IMR-90 (cell line): ENCODE results near the gene MOV10L1. TPM values are rescaled to one million over a fixed set of nuclear protein-coding genes. Genes with fewer than 3 reads are reported as not detected.

Source experiments
- ATAC-seq: fragments of 200-7000 bp; cut with Tn5 transposase; 2 replicates; pipeline ENCODE4 v1.9.1; 2020; ENCODE audit warnings: low read depth, mild to moderate bottlenecking, moderate library complexity
- BruUV-seq: library from RNA; stranded (reverse); fragments of 400-500 nt; replicated peaks from 2 replicates; lab custom pipeline; 2021; lab: Mats Ljungman, UMichigan
- CTCF ChIA-PET: fragments of 300-600 bp; formaldehyde crosslinking; extraction: SDS; loops from one replicate; lab custom pipeline; 2021; ENCODE audit warnings: antibody characterized with exemption; lab: Yijun Ruan, JAX
- POLR2A ChIA-PET: fragments of 300-600 bp; sonication (Branson Sonifier 250); formaldehyde crosslinking; loops from one replicate; lab custom pipeline; 2022; ENCODE audit warnings: antibody characterized with exemption; ENCODE audit not compliant: unreplicated experiment; lab: Charles Lee
- DNase-seq: peaks from one replicate; pipeline ENCODE4 v3.0.0; 2013
- H2AFZ ChIP-seq: replicated peaks from 2 replicates; pipeline ENCODE3; 2013; ENCODE audit warnings: low read length, mild to moderate bottlenecking; ENCODE audit not compliant: poor library complexity
- H2AK5ac ChIP-seq: 2 replicates; pipeline ENCODE4 v1.6.1; 2013; ENCODE audit warnings: low read depth, low read length, inconsistent platforms
- H2AK9ac ChIP-seq: replicated peaks from 2 replicates; pipeline ENCODE3; 2013; ENCODE audit warnings: mild to moderate bottlenecking, low read depth, low read length, moderate library complexity; ENCODE audit not compliant: poor library complexity
- H2BK120ac ChIP-seq: 2 replicates; pipeline ENCODE4 v1.6.1; 2013; ENCODE audit warnings: low read depth, low read length, inconsistent platforms
- H2BK15ac ChIP-seq: 3 replicates; pipeline ENCODE4 v1.6.1; 2013; ENCODE audit warnings: low read depth, low read length, inconsistent platforms
- H2BK20ac ChIP-seq: 2 replicates; pipeline ENCODE4 v1.6.1; 2013; ENCODE audit warnings: low read depth, mild to moderate bottlenecking, inconsistent platforms, low read length, moderate library complexity
- H2BK5ac ChIP-seq: 2 replicates; pipeline ENCODE4 v1.6.1; 2013; ENCODE audit warnings: mild to moderate bottlenecking, low read depth, low read length, inconsistent platforms; ENCODE audit not compliant: poor library complexity, severe bottlenecking
- H3K14ac ChIP-seq: replicated peaks from 2 replicates; pipeline ENCODE4 v1.6.1; 2013; ENCODE audit warnings: low read depth, low read length, inconsistent platforms
- H3K18ac ChIP-seq: 2 replicates; pipeline ENCODE4 v1.6.1; 2013; ENCODE audit warnings: low read depth, low read length, control low read depth
- H3K23ac ChIP-seq: 2 replicates; pipeline ENCODE4 v1.6.1; 2013; ENCODE audit warnings: low read depth, low read length, inconsistent platforms
- H3K27ac ChIP-seq: 2 replicates; pipeline ENCODE4 v1.5.1; 2013; ENCODE audit warnings: mild to moderate bottlenecking, control low read depth, low read length; ENCODE audit not compliant: insufficient read depth
- H3K27me3 ChIP-seq: 2 replicates; pipeline ENCODE4 v1.6.1; 2013; ENCODE audit warnings: low read length; ENCODE audit not compliant: control insufficient read depth, insufficient read depth
- H3K36me3 ChIP-seq: 2 replicates; pipeline ENCODE4 v1.6.1; 2013; ENCODE audit warnings: low read length, mixed read lengths; ENCODE audit not compliant: control insufficient read depth, insufficient read depth
- H3K4ac ChIP-seq: 2 replicates; pipeline ENCODE4 v1.6.1; 2013; ENCODE audit warnings: low read depth, low read length, inconsistent platforms
- H3K4me1 ChIP-seq: 2 replicates; pipeline ENCODE4 v1.6.1; 2013; ENCODE audit warnings: low read length, mixed read lengths; ENCODE audit not compliant: control insufficient read depth, insufficient read depth
- H3K4me2 ChIP-seq: 2 replicates; pipeline ENCODE4 v1.6.1; 2013; ENCODE audit warnings: low read depth, mild to moderate bottlenecking, control low read depth, low read length, moderate library complexity
- H3K4me3 ChIP-seq: 2 replicates; pipeline ENCODE4 v1.5.1; 2013; ENCODE audit warnings: low read depth, mild to moderate bottlenecking, control low read depth, low read length, moderate library complexity; ENCODE audit not compliant: insufficient read depth
- H3K56ac ChIP-seq: 2 replicates; pipeline ENCODE4 v1.6.1; 2013; ENCODE audit warnings: low read length, inconsistent platforms; ENCODE audit not compliant: insufficient read depth; ENCODE audit errors: extremely low read depth
- H3K79me1 ChIP-seq, 2 experiments: 2 replicates each; pipeline ENCODE4 v1.6.1; 2013; ENCODE audit warnings: low read length in 2 of 2, inconsistent platforms in 1 of 2, low read depth in 1 of 2
- H3K9ac ChIP-seq: 2 replicates; pipeline ENCODE4 v1.6.1; 2013; ENCODE audit warnings: low read depth, low read length, control low read depth
- H3K9me1 ChIP-seq: 2 replicates; pipeline ENCODE4 v1.6.1; 2013; ENCODE audit warnings: low read length, inconsistent platforms; ENCODE audit not compliant: insufficient read depth
- H3K9me3 ChIP-seq: 2 replicates; pipeline ENCODE4 v1.6.1; 2013; ENCODE audit warnings: low read length; ENCODE audit not compliant: control insufficient read depth, insufficient read depth
- H4K20me1 ChIP-seq: 2 replicates; pipeline ENCODE4 v1.6.1; 2013; ENCODE audit warnings: low read length, inconsistent platforms; ENCODE audit not compliant: insufficient read depth
- H4K5ac ChIP-seq: 2 replicates; pipeline ENCODE4 v1.6.1; 2013; ENCODE audit warnings: mild to moderate bottlenecking, low read depth, low read length, control low read depth
- H4K8ac ChIP-seq, 2 experiments: 2 replicates each; pipeline ENCODE4 v1.6.1; 2013; ENCODE audit warnings: low read depth in 2 of 2, low read length in 2 of 2, control low read depth in 1 of 2, inconsistent platforms in 1 of 2
- H4K91ac ChIP-seq: 2 replicates; pipeline ENCODE4 v1.6.1; 2013; ENCODE audit warnings: low read depth, low read length, inconsistent platforms; ENCODE audit not compliant: insufficient read depth
- CHD1 ChIP-seq: IDR thresholded peaks from 2 replicates; pipeline ENCODE4 v1.6.1; 2012; ENCODE audit warnings: low read depth, low read length, improper control_type of control experiment
- NFE2L2 ChIP-seq: fragments of 150-350 bp; IDR thresholded peaks from 2 replicates; pipeline ENCODE4 v1.6.1; 2016; ENCODE audit warnings: low read depth, mild to moderate bottlenecking, low read length
- WGBS, 2 experiments: methylation state at CpG; one replicate each; pipeline versions ENCODE4 v1.1.5 to v1.1.7; 2013; ENCODE audit warnings: missing lambda C conversion rate in 2 of 2; ENCODE audit not compliant: insufficient read length in 1 of 2; ENCODE audit errors: extremely low coverage in 2 of 2; 5-methylcytosine and 5-hydroxymethylcytosine counted together
- dilution Hi-C: fragments of 300-500 bp; cut with HindIII; formaldehyde crosslinking; loops from one replicate; pipeline ENCODE4 v1.14.3; 2018; ENCODE audit warnings: low sequenced_read_pairs; ENCODE audit not compliant: unreplicated experiment
- in situ Hi-C: fragments of 300-500 bp; cut with MboI; formaldehyde crosslinking; loops from 3 replicates; pipeline ENCODE4 v1.14.3; 2019; ENCODE audit warnings: low sequenced_read_pairs, inconsistent platforms, mixed read lengths
- intact Hi-C: fragments of 100-400 bp; cut with micrococcal nuclease; formaldehyde crosslinking; loops from 2 replicates; pipeline ENCODE4 v1.10.0; 2022
- polyA plus RNA-seq, 3 experiments: library from polyadenylated mRNA; depleted of rRNA; stranded (reverse); fragments of >200 nt; gene quantifications; 2 replicates each; pipeline ENCODE4 v1.2.3, GENCODE V29; 2012; ENCODE audit warnings: low replicate concordance in 1 of 3
- total RNA-seq: library from RNA; depleted of rRNA; stranded (reverse); fragments of >200 nt; gene quantifications from 2 replicates; pipeline ENCODE4 v1.2.3, GENCODE V29; 2012
- TF ChIP-seq, protein P1 (sequence below): fragments of 150-350 bp; IDR thresholded peaks from 2 replicates; pipeline ENCODE4 v1.6.1; 2017; ENCODE audit warnings: mild to moderate bottlenecking, antibody characterized with exemption, low read length, low read depth

MOV10L1 gene
- total and polyA plus RNA-seq, 2 of the 4 experiments (the other 2 are of a cell fraction): 0.72 to 1.4 TPM

DNA sequence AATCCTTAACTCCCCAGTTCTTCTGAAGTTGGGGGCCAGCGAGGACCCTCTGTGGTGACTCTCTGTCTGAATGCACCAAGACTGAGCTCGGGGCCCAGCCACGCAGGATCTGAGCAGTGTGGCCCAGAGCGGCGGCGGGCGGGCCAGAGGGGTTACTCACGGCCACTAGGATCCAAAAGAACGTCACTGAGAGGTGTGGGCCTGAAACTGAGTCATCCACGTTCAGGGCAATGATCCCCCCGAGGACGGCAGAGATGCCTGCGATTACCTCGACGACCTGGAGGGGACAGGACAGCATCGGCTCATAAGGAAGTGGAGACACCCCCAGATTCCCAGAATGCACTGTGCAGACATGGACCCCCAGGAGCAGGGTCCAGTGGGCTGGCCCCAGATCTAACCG is 15.8 kb upstream of the MOV10L1 start:
- no peak overlapping the region for H2BK20ac ChIP-seq
- intact Hi-C loops (no loop called here), in situ Hi-C loops (no loop called here), dilution Hi-C loops (no loop called here)
- H3K14ac ChIP-seq: no peak overlapping the region
- H3K4me1 ChIP-seq: no peaks in the 10 kb centered on the region; the same call in 1 of the 2 replicates
- no peak overlapping the region for H2BK5ac ChIP-seq
- ChIA-PET CTCF (no interaction called here), POLR2A (no interaction called here)
- no peak overlapping the region for H3K4me3 ChIP-seq
- H3K9me1 ChIP-seq: no peaks in the 10 kb centered on the region
- H3K4ac ChIP-seq: no peak overlapping the region
- H3K27ac ChIP-seq: no peak overlapping the region
- H3K18ac ChIP-seq: no peak overlapping the region
- H3K36me3 ChIP-seq: no peaks in the 10 kb centered on the region
- no peak overlapping the region for H2AK9ac ChIP-seq
- H3K23ac ChIP-seq: no peak overlapping the region
- no peak overlapping the region for H3K56ac ChIP-seq
- ATAC-seq (no peak), DNase-seq (no peak)
- H3K4me2 ChIP-seq: no peak overlapping the region
- no peak overlapping the region for H2BK15ac ChIP-seq
- no peak overlapping the region for H4K8ac ChIP-seq
- no peak overlapping the region for H2AFZ ChIP-seq
- H2BK120ac ChIP-seq: no peak overlapping the region
- no peak overlapping the region for H4K91ac ChIP-seq
- no peak overlapping the region for H4K5ac ChIP-seq
- no peaks in the 10 kb centered on the region for H3K9me3 ChIP-seq
- peaks cover 3% of the 10 kb centered on the region; the same call in 1 of the 2 replicates for H3K27me3 ChIP-seq
- BruUV-seq: no TSS peak
- TF ChIP-seq NFE2L2 (no peak), CHD1 (no peak)
- TF ChIP-seq, protein P1, sequence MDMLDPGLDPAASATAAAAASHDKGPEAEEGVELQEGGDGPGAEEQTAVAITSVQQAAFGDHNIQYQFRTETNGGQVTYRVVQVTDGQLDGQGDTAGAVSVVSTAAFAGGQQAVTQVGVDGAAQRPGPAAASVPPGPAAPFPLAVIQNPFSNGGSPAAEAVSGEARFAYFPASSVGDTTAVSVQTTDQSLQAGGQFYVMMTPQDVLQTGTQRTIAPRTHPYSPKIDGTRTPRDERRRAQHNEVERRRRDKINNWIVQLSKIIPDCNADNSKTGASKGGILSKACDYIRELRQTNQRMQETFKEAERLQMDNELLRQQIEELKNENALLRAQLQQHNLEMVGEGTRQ: no peak
- 72% methylated on average over 8 of the region's 17 CpGs; no CpG with 5 or more reads in 1 of the 2 experiments for WGBS, 2 experiments
- H4K20me1 ChIP-seq: no peaks in the 10 kb centered on the region
- H3K79me1 ChIP-seq: no peaks in the 10 kb centered on the region
- H2AK5ac ChIP-seq: no peak overlapping the region
- H3K9ac ChIP-seq: no peak overlapping the region
